HG02884 (cell line): ENCODE measurements around the gene AMPD3.
"Not testable (repeated sequence)": the region's sequence is repeated elsewhere in the genome, so short reads cannot be mapped to it uniquely, and the experiment has no call there.

ENCODE experiments used
- ATAC-seq: cut with Tn5 transposase; IDR thresholded peaks from one replicate; pipeline ENCODE4 v1.9.1; 2021; ENCODE audit warnings: mild to moderate bottlenecking, moderate library complexity; ENCODE audit not compliant: unreplicated experiment

AMPD3 gene

DNA sequence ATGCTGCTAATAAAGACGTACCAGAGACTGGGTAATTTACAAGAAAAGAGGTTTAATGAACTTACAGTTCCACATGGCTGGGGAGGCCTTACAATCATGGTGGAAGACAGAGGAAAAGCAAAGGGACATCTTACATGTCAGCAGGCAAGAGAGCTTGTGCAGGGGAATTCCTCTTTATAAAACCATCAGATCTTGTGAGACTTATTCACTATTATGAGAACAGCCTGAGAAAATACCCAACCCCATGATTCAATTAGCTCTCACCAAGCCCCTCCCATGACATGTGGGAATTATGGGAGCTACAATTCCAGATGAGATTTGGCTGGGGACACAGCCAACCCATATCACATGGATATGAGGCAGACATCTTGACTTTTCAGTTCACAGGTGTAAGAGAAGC lies 18.4 kb upstream of the AMPD3 start:
- ATAC-seq, result not testable (repeated sequence)

DNA sequence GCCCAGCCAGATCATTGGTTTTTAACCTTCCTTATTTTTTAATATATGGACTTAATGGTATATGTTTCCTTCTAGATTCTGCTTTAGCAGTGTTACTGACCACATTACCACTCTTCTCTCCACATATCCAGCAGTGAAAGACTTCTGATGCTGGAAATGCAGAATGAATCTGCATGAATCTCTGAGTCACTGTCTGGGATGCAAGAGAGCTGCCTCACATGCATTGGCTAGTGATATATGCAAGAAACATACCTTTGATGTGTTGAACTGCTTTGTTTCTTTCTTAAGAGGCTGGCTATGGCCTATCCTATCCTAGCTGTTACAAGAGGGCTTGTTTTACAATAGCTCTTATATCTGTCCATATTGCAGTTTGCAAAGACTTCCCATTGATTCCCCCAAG lies 16.6 kb upstream of the AMPD3 start:
- no peak for ATAC-seq

DNA sequence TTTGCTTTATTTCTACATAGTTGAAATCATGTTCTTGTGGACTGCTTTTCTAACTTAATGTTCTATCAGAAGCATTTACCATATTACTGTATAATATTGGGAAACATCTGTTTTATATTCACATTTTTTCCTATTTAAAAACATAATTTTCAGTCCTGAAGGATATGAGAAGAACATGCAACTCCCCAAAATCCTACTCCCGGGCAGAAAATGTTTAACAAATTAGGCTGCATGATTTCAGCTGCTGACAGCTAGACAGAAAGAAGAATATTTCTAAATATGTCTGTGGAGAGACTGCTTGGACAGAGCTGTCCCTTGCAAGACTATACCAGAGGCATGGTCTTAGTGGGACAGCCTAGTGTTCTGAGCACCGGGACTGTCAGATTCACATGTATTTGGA lies 15.7 kb upstream of the AMPD3 start:
- no peak for ATAC-seq

DNA sequence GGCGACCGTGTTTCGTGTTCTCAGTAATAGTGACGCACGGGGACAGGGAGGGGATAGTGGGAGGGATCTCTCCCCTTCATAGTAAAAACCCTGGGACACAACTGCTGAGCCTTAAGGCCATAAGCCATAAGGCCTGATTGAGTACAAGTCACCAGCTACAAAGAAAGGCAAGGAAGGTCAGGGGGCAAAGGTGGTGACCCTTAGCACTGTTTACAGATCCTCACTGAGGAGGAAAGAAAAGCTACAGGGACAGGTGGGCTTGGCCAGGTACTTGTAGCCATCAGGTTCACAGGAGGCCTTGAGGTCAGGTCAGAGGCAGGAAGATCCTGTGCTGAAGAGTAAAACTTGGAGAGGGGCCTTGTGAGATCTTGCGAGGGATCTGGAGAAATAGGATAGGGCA lies 15.1 kb upstream of the AMPD3 start:
- no peak for ATAC-seq

DNA sequence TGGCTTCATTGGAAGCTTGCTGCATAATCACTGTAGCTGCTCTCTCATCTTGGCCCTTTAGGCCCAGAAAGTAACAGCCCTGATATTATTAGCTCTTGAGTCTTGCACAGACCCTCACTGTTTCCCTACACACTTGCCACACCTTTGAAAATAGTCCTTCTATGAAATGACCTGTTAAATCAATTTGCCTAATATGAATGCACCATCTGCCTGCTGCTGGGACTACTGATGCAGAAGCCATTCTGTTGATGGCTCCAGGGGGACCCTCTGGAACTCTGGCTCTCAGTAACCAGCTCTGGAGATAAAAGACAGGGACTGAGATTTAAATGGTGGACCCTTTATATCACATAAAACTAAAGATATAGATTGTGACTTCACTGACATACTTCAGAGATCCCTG lies 14.7 kb upstream of the AMPD3 start:
- no peak for ATAC-seq

DNA sequence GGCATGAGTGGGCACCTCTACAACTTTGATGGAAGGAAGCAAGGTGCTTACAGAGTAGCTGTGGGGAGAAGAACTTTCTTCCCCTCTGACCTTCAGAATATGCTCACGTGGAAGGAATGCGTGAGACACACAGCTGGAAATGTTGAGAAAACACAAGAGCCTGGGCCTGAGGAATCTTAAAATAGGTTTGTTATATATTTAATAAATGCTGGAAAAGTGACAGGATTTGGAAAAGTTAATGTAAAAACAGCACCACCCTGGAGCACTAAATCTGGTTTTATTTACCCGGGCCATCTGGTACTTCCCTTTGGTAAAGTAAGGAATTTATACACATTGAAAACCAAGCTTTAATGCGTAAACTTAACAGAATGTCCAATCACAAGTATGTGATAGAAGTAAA lies 14.0 kb upstream of the AMPD3 start:
- no peak for ATAC-seq

DNA sequence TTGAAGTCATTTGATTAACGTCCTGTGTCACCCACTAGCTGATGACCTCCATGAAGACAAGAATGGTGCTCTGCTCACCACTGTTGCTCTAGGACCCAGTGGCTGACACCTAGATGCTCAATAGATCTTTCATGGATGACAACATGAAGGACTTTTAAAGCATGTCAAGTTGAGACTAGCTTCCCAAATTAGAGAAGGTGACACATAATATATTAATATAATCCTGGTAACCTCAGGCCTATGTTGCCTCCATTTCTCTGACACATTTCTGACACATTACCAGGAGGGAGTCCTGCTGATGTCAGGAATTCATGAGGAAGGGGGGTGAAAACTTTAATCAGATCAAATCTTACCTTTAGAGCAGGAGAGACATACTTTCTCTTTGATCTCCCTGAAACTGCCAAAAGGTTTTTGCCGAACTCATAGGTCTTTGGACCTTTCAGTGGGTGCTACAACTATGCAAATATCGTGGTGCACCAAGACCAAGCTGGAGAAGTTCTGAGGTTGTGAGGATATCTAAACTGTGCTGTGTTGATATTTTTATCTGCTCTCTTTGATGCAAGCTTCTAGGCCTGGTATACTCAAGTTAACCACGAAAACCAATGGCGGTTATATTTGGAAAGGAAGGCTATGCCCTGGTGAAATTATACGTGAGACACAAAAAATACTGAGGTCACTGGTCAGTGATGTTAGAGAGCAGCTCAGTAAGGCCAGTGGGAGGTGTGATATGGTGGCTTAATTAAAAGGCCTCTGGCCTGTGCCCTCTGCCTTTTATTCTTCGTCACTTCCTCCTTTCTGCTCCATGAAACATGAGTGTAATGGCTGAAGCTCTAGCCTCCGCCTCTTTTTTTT lies 13.2 kb upstream of the AMPD3 start:
- ATAC-seq, result peak; percentile 96

DNA sequence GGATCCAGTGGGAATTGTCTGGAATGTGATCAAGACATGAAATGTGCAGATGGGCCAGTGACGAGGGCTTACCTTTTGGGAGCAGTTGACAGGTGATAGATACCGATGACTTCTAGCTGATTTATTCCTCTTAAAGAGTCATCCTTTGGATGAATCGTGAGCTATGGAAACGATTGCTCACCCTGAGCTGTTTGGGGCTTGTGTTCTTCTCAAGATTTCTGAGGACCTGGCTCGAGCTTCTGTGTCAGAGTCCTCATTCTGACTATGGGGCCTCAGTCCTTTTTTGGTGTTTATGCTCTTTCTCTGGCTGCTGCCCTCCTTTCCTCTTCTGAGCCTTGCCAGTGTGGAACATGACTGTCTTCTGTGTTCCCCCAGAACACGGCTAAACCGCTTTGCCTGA lies 11.9 kb upstream of the AMPD3 start:
- no peak for ATAC-seq

DNA sequence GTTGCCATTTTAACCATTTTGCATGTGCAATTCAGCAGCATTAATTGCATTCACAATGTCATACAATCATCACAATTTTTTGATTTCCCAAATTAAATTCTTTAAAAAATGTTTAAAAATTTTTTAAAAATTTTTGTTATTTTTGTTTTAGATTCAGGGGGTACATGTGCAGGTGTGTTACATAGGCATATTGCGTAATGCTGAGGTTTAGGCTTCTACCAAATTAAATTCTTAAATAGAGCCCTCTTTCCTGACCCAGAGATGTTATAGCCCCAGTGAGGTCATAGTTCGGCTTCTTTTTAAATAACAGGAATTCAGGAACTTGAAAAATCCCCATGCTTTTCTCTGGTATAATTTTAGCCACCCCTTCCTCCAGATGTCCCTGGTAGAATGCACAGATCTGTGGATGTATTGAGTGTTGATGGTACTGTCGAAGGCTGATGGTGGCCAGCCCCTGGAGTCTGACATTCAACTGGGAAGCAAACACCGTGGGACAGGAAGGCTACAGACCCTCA lies 11.3 kb upstream of the AMPD3 start:
- ATAC-seq, result no peak

DNA sequence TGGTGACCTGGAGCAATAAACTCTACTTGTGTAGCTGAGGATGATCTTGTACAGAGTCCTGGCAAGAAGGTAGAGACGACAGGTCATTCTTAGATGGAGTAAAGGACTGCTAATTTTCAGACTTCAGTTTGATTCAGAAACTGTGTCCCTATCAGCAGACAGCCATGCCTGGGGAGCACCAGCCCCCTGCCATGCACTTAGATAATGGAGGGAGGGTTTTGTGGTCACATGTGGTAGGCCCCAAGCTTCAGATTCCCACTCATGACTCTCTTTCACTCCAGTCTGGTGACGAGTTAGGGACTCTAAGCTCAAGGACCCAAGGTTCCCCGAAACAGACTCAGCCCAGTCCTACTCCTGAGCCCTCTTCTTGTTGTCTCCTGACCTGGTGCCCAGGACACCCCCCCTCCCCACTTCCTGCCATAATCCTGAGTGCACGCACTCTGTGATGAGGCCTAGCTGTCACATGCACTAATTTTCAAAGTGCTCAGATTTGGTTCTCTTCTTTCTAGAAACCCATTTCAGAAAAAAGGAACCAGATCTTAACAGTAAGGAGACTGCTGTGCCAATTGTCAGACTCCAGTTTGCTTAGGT lies 10.2 kb upstream of the AMPD3 start:
- ATAC-seq, result no peak

DNA sequence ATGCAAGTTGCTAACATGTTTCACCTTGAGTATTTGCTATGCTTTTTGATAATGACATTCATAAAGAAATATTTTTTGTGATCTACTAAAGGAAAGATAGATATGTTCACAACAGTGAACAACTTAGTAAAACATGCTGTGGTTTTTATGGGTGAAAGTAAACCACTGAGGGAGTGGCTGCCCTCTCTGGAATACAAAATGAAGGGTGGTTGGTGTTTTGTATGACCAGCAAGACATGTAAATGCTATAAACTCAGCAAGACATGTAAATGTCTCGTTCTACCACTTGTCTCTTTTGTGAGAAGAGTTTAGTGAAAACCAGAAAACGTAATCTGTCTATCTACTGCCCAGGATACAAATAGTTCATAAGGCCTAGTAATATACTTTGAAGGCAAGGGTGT lies 7.6 kb upstream of the AMPD3 start:
- ATAC-seq, result no peak

DNA sequence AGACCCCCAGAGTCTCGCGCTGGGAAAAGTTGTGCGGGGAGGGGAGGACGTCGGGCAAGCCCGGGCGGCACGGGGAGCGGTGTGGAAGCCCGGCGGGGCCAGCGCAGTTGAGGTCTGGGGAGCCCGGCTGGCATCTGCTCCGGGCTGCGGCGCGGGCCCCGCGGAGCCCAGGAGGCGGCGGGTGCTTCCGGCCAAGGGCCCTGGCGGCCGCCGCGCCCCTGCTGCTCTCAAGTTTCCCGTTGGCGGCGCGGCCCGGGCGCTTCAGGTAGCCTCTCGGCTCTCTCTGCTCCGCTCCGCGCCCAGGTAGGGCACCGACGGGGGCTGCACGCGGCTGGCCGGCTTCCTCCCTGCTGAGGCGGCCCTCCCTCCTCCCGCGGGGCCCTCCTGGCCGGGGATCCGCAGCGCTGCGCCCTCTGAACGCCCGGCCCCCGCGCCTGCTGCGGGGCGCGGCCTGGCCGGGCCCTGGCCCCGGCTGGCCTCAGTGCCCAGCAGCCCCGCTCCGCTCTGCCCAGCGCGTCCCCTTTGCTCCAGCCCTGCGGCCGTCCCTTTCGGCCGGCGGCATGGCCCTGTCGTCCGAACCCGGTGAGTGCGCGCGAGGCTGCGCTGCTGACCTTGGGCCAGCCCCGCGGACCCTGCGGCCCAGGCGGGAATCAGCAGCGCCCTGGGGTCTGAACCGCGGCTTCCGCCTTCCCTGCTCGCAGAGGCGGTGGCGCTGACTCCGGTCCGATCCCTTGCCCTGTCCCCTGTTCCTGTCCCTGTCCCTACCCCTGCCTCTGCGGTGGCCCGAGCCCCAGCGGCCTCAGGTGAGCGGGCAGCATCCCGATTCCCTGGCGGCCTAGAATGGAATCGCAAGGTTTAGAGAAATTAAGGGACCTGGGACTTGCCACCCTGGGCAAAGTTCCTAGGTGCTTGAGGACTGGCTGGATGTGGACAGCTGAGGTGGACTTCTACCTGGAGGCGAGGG lies 4.3 kb upstream of the AMPD3 start:
- ATAC-seq, result no peak

DNA sequence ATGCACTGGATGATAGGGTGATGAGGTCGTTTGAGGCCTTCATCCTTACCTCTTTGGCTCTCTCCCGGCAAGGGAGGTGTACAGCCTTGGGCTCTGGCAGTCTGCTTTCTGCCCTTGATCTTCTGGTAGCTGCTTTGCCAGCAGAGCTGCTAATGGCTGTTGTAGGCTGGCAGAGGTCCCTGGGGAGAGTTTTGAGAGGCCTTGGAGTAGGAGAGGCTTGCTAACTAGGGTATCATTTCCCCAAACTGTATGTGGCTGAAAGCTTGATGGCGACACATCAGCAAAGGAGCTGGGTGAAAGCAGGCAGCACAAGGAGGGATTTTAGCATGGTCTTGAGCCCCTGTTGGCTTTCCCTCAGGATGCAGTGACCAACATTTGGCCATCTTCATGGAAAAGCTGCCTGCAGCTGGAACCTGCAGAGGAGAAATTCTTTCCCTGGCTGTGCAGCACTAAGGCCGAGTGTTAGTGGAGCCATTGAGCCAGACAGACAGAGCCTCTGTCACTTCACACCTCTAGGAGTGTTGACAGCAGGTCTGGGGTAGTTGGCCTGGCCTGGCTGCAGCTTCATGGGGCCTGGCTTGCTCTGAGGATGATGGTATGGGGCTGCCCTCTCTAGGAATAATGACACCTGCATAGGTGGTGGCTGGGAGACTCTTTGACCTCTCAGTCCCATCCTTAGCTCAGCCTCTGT lies 3.5 kb upstream of the AMPD3 start:
- no peak for ATAC-seq

DNA sequence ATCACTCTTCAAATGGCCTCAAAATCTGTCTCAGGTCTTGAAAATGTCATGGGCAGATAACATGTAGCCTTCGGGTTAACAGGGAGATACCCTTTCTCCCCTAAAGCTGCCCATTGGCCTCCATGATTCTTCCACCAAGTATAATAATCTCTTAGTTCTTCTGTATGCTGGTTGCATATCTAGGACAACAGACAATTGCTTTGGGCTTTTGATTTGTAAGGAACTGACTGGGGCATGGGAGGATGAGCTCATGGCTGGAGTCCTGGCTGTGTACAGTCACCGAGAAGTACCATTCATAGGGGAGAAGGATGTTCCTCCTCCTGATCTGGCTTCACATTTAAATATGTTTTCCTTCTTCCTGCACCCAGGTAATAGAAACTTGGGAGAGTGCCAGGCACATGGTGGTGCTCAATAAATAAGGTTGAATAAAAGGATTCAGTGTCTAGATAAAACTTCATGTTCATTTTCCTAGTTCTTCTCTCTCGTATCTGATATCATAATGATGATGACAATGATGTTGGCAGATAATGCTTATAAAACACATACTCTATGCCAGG lies 2.8 kb upstream of the AMPD3 start:
- ATAC-seq, result no peak

DNA sequence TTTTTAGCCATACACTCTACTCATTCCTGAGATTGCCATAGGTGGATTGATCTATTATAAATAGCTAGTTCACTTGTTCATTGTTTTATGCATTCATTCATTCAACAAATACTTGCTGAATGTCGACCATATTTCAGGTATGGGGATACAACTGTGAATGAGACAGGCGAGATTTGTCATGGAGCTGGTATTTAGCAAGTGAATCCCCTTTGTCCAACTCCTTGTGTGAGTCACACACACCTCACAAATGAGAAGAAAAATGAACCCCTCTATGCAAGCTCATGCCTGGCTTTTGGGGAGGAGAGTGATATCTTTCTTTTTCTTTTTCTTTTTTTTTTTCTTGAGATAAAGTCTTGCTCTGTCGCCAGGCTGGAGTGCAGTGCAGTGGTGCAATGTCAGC lies 1.8 kb upstream of the AMPD3 start:
- ATAC-seq, result no peak

DNA sequence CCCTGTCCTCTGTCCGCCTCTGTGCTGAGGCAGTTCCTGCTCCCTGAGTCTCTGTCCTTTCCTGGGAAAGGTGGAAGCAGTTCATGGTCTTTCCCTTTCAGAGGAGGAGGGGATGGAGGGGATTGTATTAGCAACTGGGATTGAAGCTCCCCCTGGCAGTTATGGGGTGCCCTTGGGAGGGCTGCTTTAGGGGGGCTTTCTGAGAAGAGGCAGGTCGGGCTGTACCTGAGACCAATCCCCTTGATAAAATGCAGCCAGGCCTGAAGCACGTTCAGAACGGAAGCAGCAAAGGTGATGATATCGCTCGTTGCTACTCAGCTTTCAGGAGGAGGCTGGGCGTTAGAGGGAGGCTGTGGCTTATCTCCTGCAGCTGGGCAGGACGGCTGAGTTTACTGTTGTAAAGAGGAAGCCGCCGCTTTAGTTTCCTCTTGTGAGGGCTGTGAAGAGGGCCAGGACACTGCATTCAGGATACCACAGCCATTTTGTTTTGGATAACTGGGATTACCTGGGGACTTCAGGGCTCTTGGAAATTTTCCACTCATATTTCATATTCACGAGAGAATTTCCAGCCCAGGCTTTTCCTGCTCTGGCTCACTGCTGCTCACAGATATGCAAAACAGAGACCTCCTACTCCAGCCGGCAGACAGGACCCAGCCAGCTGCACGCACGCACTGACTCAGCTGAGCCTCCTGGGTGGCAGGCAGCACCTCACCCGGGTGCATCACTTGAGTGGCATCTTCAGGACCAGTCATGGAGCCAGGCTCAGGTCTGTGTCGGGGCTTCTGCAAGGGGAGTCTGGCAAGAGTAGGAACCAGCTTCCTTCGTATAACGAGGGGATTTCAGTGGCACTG lies 798 bp downstream of the AMPD3 start:
- ATAC-seq, result peak; percentile 43

DNA sequence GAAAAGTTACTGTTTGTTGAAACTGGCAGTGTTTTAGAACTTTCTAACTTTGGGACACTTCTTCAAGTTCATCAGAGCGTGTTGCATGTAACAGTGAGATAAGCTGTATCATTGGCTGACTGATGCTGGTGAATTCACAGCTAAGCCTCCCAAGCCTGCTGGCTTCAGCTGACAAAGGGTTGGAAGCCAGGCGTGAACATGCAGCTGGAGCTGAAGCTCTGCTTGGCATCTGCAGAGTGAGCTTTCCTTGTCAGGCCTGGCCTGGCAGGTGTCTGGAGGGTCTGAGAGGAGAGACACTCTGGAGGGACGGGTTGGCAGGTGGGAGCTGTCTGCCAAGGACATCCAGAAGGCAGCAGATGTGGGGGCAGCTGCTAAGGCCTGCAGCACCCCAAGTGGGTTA lies 1.5 kb downstream of the AMPD3 start:
- no peak for ATAC-seq

DNA sequence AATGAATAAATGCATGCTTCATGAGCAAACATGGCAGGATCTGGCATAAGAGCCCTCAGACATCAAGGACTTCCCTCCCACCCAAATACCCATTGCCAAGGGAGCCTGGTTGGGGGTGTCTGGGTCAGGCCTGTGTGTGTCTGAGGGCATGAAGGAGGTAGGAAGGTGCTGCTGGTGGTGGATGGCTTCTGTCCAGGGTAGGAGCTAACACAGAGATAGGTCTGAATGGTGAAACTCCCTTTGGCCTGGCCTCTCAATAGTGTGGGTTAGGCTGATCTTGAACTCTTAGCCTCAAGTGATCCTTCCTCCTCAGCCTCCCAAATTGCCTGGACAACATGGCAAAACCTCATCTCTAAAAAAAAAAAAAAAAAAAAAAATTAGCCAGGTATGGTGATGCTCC lies 2.8 kb downstream of the AMPD3 start:
- no peak for ATAC-seq
